ENCODE measurements around the gene ENPP4.
"Not testable (repeated sequence)": the region's sequence is repeated elsewhere in the genome, so short reads cannot be mapped to it uniquely, and the experiment has no call there.

ENPP4 gene

GRCh38 chr6:46131291-46131690, 1.5 kb downstream of the ENPP4 start:
- not testable (repeated sequence) for DNase-seq

GRCh38 chr6:46134216-46134615, 4.4 kb downstream of the ENPP4 start:
- DNase-seq: no peak

GRCh38 chr6:46135176-46135575, 5.4 kb downstream of the ENPP4 start:
- no peak for DNase-seq

GRCh38 chr6:46136831-46137230, 7.0 kb downstream of the ENPP4 start:
- no peak for DNase-seq

- DNase-seq: no peak
Measured at GRCh38 chr6:46137387-46137786, 7.6 kb downstream of the ENPP4 start.

- DNase-seq: no peak
Measured at GRCh38 chr6:46138281-46138680, 8.5 kb downstream of the ENPP4 start.

- DNase-seq: no peak
Measured at GRCh38 chr6:46144270-46144669, 14.5 kb downstream of the ENPP4 start.

- DNase-seq: not testable (repeated sequence)
Measured at GRCh38 chr6:46149066-46149465, 19.3 kb downstream of the ENPP4 start.

GRCh38 chr6:46156701-46157100, 26.9 kb downstream of the ENPP4 start:
- DNase-seq: no peak

- DNase-seq: no peak
Measured at GRCh38 chr6:46159229-46159628, 29.4 kb downstream of the ENPP4 start.

GRCh38 chr6:46160102-46160501, 30.3 kb downstream of the ENPP4 start:
- no peak for DNase-seq

- DNase-seq: no peak
Measured at GRCh38 chr6:46170357-46171289, 40.8 kb downstream of the ENPP4 start, which contains the start of gene ENPP5. ENPP5 (minus strand) TSS chr6:46170980; CDS start chr6:46168262, 2,718 bp downstream.

- DNase-seq: no peak
Measured at GRCh38 chr6:46172176-46172575, 42.4 kb downstream of the ENPP4 start.

- DNase-seq: no peak
Measured at GRCh38 chr6:46174904-46175303, 45.1 kb downstream of the ENPP4 start.

GRCh38 chr6:46175446-46175845, 45.7 kb downstream of the ENPP4 start:
- DNase-seq: no peak

- DNase-seq: no peak
Measured at GRCh38 chr6:46175976-46176375, 46.2 kb downstream of the ENPP4 start.

GRCh38 chr6:46184114-46184513, 54.3 kb downstream of the ENPP4 start:
- peak; percentile 51 for DNase-seq

GRCh38 chr6:46186583-46186982, 56.8 kb downstream of the ENPP4 start:
- no peak for DNase-seq

- DNase-seq: no peak
Measured at GRCh38 chr6:46189726-46190125, 59.9 kb downstream of the ENPP4 start.

GRCh38 chr6:46190889-46191288, 61.1 kb downstream of the ENPP4 start:
- no peak for DNase-seq

GRCh38 chr6:46191961-46192360, 62.2 kb downstream of the ENPP4 start:
- DNase-seq: peak; percentile 24
